AG09309 (cell line): ENCODE data around the gene DUOXA2.

Source experiments
- DNase-seq: peaks from one replicate; pipeline ENCODE4 v3.0.0-alpha.2; 2010; ENCODE audit warnings: low read depth
- H3K4me3 ChIP-seq: 2 replicates; pipeline ENCODE4 v1.5.1; 2011; ENCODE audit warnings: mild to moderate bottlenecking, low read depth, low read length, moderate library complexity; ENCODE audit not compliant: control insufficient read depth
- CTCF ChIP-seq: IDR thresholded peaks from 2 replicates; pipeline ENCODE4 v1.5.1; 2011; ENCODE audit warnings: mild to moderate bottlenecking, low read depth, low read length, inconsistent platforms; ENCODE audit not compliant: insufficient read depth, control insufficient read depth; ENCODE audit errors: missing control alignments

Gene DUOXA2

GRCh38 chr15:45110256-45110820 is 3.8 kb upstream of the DUOXA2 start:
- no peak overlapping the region for H3K4me3 ChIP-seq
- no peak for DNase-seq
- no peak for TF ChIP-seq CTCF

- DNase-seq: no peak
- no peak for TF ChIP-seq CTCF
- no peak overlapping the region for H3K4me3 ChIP-seq
Measured at GRCh38 chr15:45111390-45112142, 2.6 kb upstream of the DUOXA2 start.

GRCh38 chr15:45112143-45112590 is 2.0 kb upstream of the DUOXA2 start:
- no peak for TF ChIP-seq CTCF
- DNase-seq: no peak
- H3K4me3 ChIP-seq: no peak overlapping the region; the same call in 1 of the 2 replicates

GRCh38 chr15:45112591-45113379 is 1.3 kb upstream of the DUOXA2 start:
- no peak for DNase-seq
- TF ChIP-seq CTCF: no peak
- no peak overlapping the region; the same call in 1 of the 2 replicates for H3K4me3 ChIP-seq

GRCh38 chr15:45113380-45113990 is 641 bp upstream of the DUOXA2 start:
- no peak for DNase-seq
- H3K4me3 ChIP-seq: no peak overlapping the region
- TF ChIP-seq CTCF: no peak

- H3K4me3 ChIP-seq: no peak overlapping the region
- no peak for DNase-seq
- TF ChIP-seq CTCF: no peak
Measured at GRCh38 chr15:45114751-45115085, 592 bp downstream of the DUOXA2 start.
